ENCODE results near the gene RBM6. TPM values are rescaled to one million over a fixed set of nuclear protein-coding genes. Genes with fewer than 3 reads are reported as not detected.

The RBM6 gene
- total RNA-seq, 5 donors from 2014 or later (not counting 1 experiment from before 2014, with no cell fraction given) = 127 to 149 (median 140) TPM

- H3K27me3 ChIP-seq (replicated peaks in 1 of 2; ENCODE audit: control insufficient read depth in 2 of 2, extremely low read depth in 1 of 2, insufficient read depth in 2 of 2, low read length in 1 of 2) = no peaks in the 10 kb centered on the region
- H3K27ac ChIP-seq (ENCODE audit: low read length) = no peak overlapping the region
- H3K4me3 ChIP-seq (ENCODE audit: control insufficient read depth in 1 of 2, extremely low read depth in 1 of 2, low read length in 1 of 2) = no peak overlapping the region
- DNase-seq (no peak), ATAC-seq (replicated peaks in 1 of 4) (no peak)
- 97% methylated on average over 6 of the region's 8 CpGs for WGBS (ENCODE audit: insufficient coverage)
- H3K36me3 ChIP-seq (ENCODE audit: control insufficient read depth in 2 of 2, extremely low read depth in 1 of 2, insufficient read depth in 1 of 2, low read length in 1 of 2) = peaks cover 6 to 45% of the 10 kb centered on the region in 2 donors
- peaks cover 11 to 16% (median 15%) of the 10 kb centered on the region in 3 donors for H3K4me1 Mint-ChIP-seq
- no peak overlapping the region for H3K27ac Mint-ChIP-seq
- H3K4me1 ChIP-seq (ENCODE audit: control insufficient read depth in 1 of 2, extremely low read depth in 1 of 2, insufficient read depth in 2 of 2, low read length in 2 of 2) = no peaks in the 10 kb centered on the region
- no peaks in the 10 kb centered on the region for H3K9me3 Mint-ChIP-seq
- H3K36me3 Mint-ChIP-seq = peaks cover 37% of the 10 kb centered on the region
- H3K27me3 Mint-ChIP-seq = no peaks in the 10 kb centered on the region
- ChIA-PET POLR2A (no interaction called here), CTCF (no interaction called here)
- no peak overlapping the region for H3K4me3 Mint-ChIP-seq
- no peaks in the 10 kb centered on the region for H3K9me3 ChIP-seq
These were observed 28.4 kb downstream of the RBM6 start for GRCh38 chr3:49968346-49968745.

- no peaks in the 10 kb centered on the region for H3K27me3 ChIP-seq (replicated peaks in 1 of 2; ENCODE audit: control insufficient read depth in 2 of 2, extremely low read depth in 1 of 2, insufficient read depth in 2 of 2, low read length in 1 of 2)
- Mint-ChIP-seq H3K36me3 (peaks cover 33% of the 10 kb centered on the region), H3K27ac (no peak overlapping the region), H3K4me3 (no peak overlapping the region), H3K9me3 (no peaks in the 10 kb centered on the region), H3K27me3 (no peaks in the 10 kb centered on the region), H3K4me1 (peaks cover 5 to 10% (median 10%) of the 10 kb centered on the region in 3 donors)
- WGBS (ENCODE audit: insufficient coverage) = 96% methylated on average over 10 of the region's 10 CpGs
- no peak for ATAC-seq (replicated peaks in 1 of 4)
- POLR2A ChIA-PET = no interaction called here
- no peak overlapping the region for H3K27ac ChIP-seq (ENCODE audit: low read length)
- no peaks in the 10 kb centered on the region for H3K4me1 ChIP-seq (ENCODE audit: control insufficient read depth in 1 of 2, extremely low read depth in 1 of 2, insufficient read depth in 2 of 2, low read length in 2 of 2)
- H3K4me3 ChIP-seq (ENCODE audit: control insufficient read depth in 1 of 2, extremely low read depth in 1 of 2, low read length in 1 of 2) = no peak overlapping the region
- no peak for DNase-seq
- CTCF ChIA-PET = no interaction called here
- no peaks in the 10 kb centered on the region for H3K9me3 ChIP-seq
- peaks cover 0 to 48% of the 10 kb centered on the region in 2 donors for H3K36me3 ChIP-seq (ENCODE audit: control insufficient read depth in 2 of 2, extremely low read depth in 1 of 2, insufficient read depth in 1 of 2, low read length in 1 of 2)
These were observed 32.7 kb downstream of the RBM6 start for GRCh38 chr3:49972656-49973055.

- Mint-ChIP-seq H3K36me3 (peaks cover 25% of the 10 kb centered on the region), H3K27me3 (no peaks in the 10 kb centered on the region), H3K9me3 (no peaks in the 10 kb centered on the region), H3K4me3 (no peak overlapping the region), H3K4me1 (no peaks in the 10 kb centered on the region), H3K27ac (no peak overlapping the region)
- Histone ChIP-seq H3K4me3 (ENCODE audit: control insufficient read depth in 1 of 2, extremely low read depth in 1 of 2, low read length in 1 of 2) (no peak overlapping the region), H3K9me3 (no peaks in the 10 kb centered on the region), H3K4me1 (ENCODE audit: control insufficient read depth in 1 of 2, extremely low read depth in 1 of 2, insufficient read depth in 2 of 2, low read length in 2 of 2) (no peaks in the 10 kb centered on the region), H3K27me3 (replicated peaks in 1 of 2; ENCODE audit: control insufficient read depth in 2 of 2, extremely low read depth in 1 of 2, insufficient read depth in 2 of 2, low read length in 1 of 2) (no peaks in the 10 kb centered on the region), H3K36me3 (ENCODE audit: control insufficient read depth in 2 of 2, extremely low read depth in 1 of 2, insufficient read depth in 1 of 2, low read length in 1 of 2) (peaks cover 0 to 37% of the 10 kb centered on the region in 2 donors), H3K27ac (ENCODE audit: low read length) (no peak overlapping the region)
- WGBS (ENCODE audit: insufficient coverage) = 100% methylated on average over 1 of the region's 2 CpGs
- ChIA-PET POLR2A (no interaction called here), CTCF (no interaction called here)
- ATAC-seq (replicated peaks in 1 of 4) (no peak), DNase-seq (no peak)
These were observed 37.0 kb downstream of the RBM6 start for GRCh38 chr3:49976942-49977341.

- no peak for DNase-seq
- Mint-ChIP-seq H3K4me3 (no peak overlapping the region), H3K9me3 (no peaks in the 10 kb centered on the region), H3K27me3 (no peaks in the 10 kb centered on the region), H3K36me3 (peaks cover 7% of the 10 kb centered on the region), H3K27ac (no peak overlapping the region), H3K4me1 (peaks cover 0 to 5% (median 0%) of the 10 kb centered on the region in 3 donors)
- POLR2A ChIA-PET = interaction anchor here in 1 of 2 donors (0.6 kb wide), 1 partner anchor 39 kb away, joined by 6 read pairs; no protein-coding TSS in a partner anchor
- Histone ChIP-seq H3K4me1 (ENCODE audit: control insufficient read depth in 1 of 2, extremely low read depth in 1 of 2, insufficient read depth in 2 of 2, low read length in 2 of 2) (no peaks in the 10 kb centered on the region), H3K36me3 (ENCODE audit: control insufficient read depth in 2 of 2, extremely low read depth in 1 of 2, insufficient read depth in 1 of 2, low read length in 1 of 2) (peaks cover 0 to 35% of the 10 kb centered on the region in 2 donors), H3K9me3 (no peaks in the 10 kb centered on the region), H3K4me3 (ENCODE audit: control insufficient read depth in 1 of 2, extremely low read depth in 1 of 2, low read length in 1 of 2) (no peak overlapping the region), H3K27me3 (replicated peaks in 1 of 2; ENCODE audit: control insufficient read depth in 2 of 2, extremely low read depth in 1 of 2, insufficient read depth in 2 of 2, low read length in 1 of 2) (no peaks in the 10 kb centered on the region), H3K27ac (ENCODE audit: low read length) (no peak overlapping the region)
- CTCF ChIA-PET = no interaction called here
- ATAC-seq (replicated peaks in 1 of 4) = no peak
- 74% methylated on average over 5 of the region's 13 CpGs for WGBS (ENCODE audit: insufficient coverage)
These were observed 44.4 kb downstream of the RBM6 start for GRCh38 chr3:49984394-49984793.

- POLR2A ChIA-PET = no interaction called here
- no peaks in the 10 kb centered on the region for H3K9me3 Mint-ChIP-seq
- no peak overlapping the region for H3K27ac Mint-ChIP-seq
- Histone ChIP-seq H3K27me3 (replicated peaks in 1 of 2; ENCODE audit: control insufficient read depth in 2 of 2, extremely low read depth in 1 of 2, insufficient read depth in 2 of 2, low read length in 1 of 2) (no peaks in the 10 kb centered on the region), H3K27ac (ENCODE audit: low read length) (no peak overlapping the region), H3K4me1 (ENCODE audit: control insufficient read depth in 1 of 2, extremely low read depth in 1 of 2, insufficient read depth in 2 of 2, low read length in 2 of 2) (no peaks in the 10 kb centered on the region), H3K36me3 (ENCODE audit: control insufficient read depth in 2 of 2, extremely low read depth in 1 of 2, insufficient read depth in 1 of 2, low read length in 1 of 2) (peaks cover 9 to 27% of the 10 kb centered on the region in 2 donors), H3K4me3 (ENCODE audit: control insufficient read depth in 1 of 2, extremely low read depth in 1 of 2, low read length in 1 of 2) (no peak overlapping the region), H3K9me3 (no peaks in the 10 kb centered on the region)
- H3K36me3 Mint-ChIP-seq = peaks cover 13% of the 10 kb centered on the region
- H3K4me1 Mint-ChIP-seq = peaks cover 2 to 6% (median 2%) of the 10 kb centered on the region in 3 donors
- no CpG with 5 or more reads among the region's 2 CpGs for WGBS (ENCODE audit: insufficient coverage)
- CTCF ChIA-PET = no interaction called here
- no peak for ATAC-seq (replicated peaks in 1 of 4)
- no peak for DNase-seq
- no peaks in the 10 kb centered on the region for H3K27me3 Mint-ChIP-seq
- H3K4me3 Mint-ChIP-seq = no peak overlapping the region
These were observed 52.4 kb downstream of the RBM6 start for GRCh38 chr3:49992326-49992725.

GRCh38 chr3:49994476-49994875 is 54.5 kb downstream of the RBM6 start:
- ChIA-PET POLR2A (interaction anchor here in 1 of 2 donors (0.5 kb wide), 1 partner anchor 36 kb away, joined by 9 read pairs; no protein-coding TSS in a partner anchor), CTCF (no interaction called here)
- DNase-seq (no peak), ATAC-seq (replicated peaks in 1 of 4) (no peak)
- Mint-ChIP-seq H3K27me3 (no peaks in the 10 kb centered on the region), H3K4me1 (peaks cover 6 to 10% (median 6%) of the 10 kb centered on the region in 3 donors), H3K27ac (no peak overlapping the region), H3K9me3 (no peaks in the 10 kb centered on the region), H3K36me3 (peaks cover 23% of the 10 kb centered on the region), H3K4me3 (no peak overlapping the region)
- H3K36me3 ChIP-seq (ENCODE audit: control insufficient read depth in 2 of 2, extremely low read depth in 1 of 2, insufficient read depth in 1 of 2, low read length in 1 of 2) = peaks cover 9 to 24% of the 10 kb centered on the region in 2 donors
- H3K27ac ChIP-seq (ENCODE audit: low read length) = no peak overlapping the region
- no peak overlapping the region for H3K4me3 ChIP-seq (ENCODE audit: control insufficient read depth in 1 of 2, extremely low read depth in 1 of 2, low read length in 1 of 2)
- no peaks in the 10 kb centered on the region for H3K27me3 ChIP-seq (replicated peaks in 1 of 2; ENCODE audit: control insufficient read depth in 2 of 2, extremely low read depth in 1 of 2, insufficient read depth in 2 of 2, low read length in 1 of 2)
- no peaks in the 10 kb centered on the region for H3K9me3 ChIP-seq
- H3K4me1 ChIP-seq (ENCODE audit: control insufficient read depth in 1 of 2, extremely low read depth in 1 of 2, insufficient read depth in 2 of 2, low read length in 2 of 2) = no peaks in the 10 kb centered on the region
- no CpG with 5 or more reads among the region's 1 CpG for WGBS (ENCODE audit: insufficient coverage)

- H3K4me3 Mint-ChIP-seq = no peak overlapping the region
- H3K27ac Mint-ChIP-seq = no peak overlapping the region
- peaks cover 10 to 26% of the 10 kb centered on the region in 2 donors for H3K36me3 ChIP-seq (ENCODE audit: control insufficient read depth in 2 of 2, extremely low read depth in 1 of 2, insufficient read depth in 1 of 2, low read length in 1 of 2)
- POLR2A ChIA-PET = no interaction called here
- CTCF ChIA-PET = interaction anchor here in 1 of 2 donors (0.5 kb wide), 1 partner anchor 86 kb away, joined by 3 read pairs; no protein-coding TSS in a partner anchor
- no peak overlapping the region for H3K4me3 ChIP-seq (ENCODE audit: control insufficient read depth in 1 of 2, extremely low read depth in 1 of 2, low read length in 1 of 2)
- peaks cover 6 to 10% (median 6%) of the 10 kb centered on the region in 3 donors for H3K4me1 Mint-ChIP-seq
- H3K36me3 Mint-ChIP-seq = peaks cover 34% of the 10 kb centered on the region
- ATAC-seq (replicated peaks in 1 of 4) (no peak), DNase-seq (no peak)
- no peaks in the 10 kb centered on the region for H3K27me3 ChIP-seq (replicated peaks in 1 of 2; ENCODE audit: control insufficient read depth in 2 of 2, extremely low read depth in 1 of 2, insufficient read depth in 2 of 2, low read length in 1 of 2)
- no peak overlapping the region for H3K27ac ChIP-seq (ENCODE audit: low read length)
- 100% methylated on average over 1 of the region's 2 CpGs for WGBS (ENCODE audit: insufficient coverage)
- no peaks in the 10 kb centered on the region for H3K27me3 Mint-ChIP-seq
- no peaks in the 10 kb centered on the region for H3K9me3 ChIP-seq
- H3K9me3 Mint-ChIP-seq = no peaks in the 10 kb centered on the region
- no peaks in the 10 kb centered on the region for H3K4me1 ChIP-seq (ENCODE audit: control insufficient read depth in 1 of 2, extremely low read depth in 1 of 2, insufficient read depth in 2 of 2, low read length in 2 of 2)
These were observed 56.1 kb downstream of the RBM6 start for GRCh38 chr3:49996016-49996415.

Measured in T-cell (primary cell).